ENCODE results near the gene MAGEF1.

The MAGEF1 gene

GRCh38 chr3:184756151-184757021 lies 44.5 kb upstream of the MAGEF1 start:
- no peak for TF ChIP-seq CTCF (IDR thresholded peaks at IDR 0.05; ENCODE audit: low read depth, low read length)
- DNase-seq (ENCODE audit: extremely low read depth, low read depth), result no peak

DNA sequence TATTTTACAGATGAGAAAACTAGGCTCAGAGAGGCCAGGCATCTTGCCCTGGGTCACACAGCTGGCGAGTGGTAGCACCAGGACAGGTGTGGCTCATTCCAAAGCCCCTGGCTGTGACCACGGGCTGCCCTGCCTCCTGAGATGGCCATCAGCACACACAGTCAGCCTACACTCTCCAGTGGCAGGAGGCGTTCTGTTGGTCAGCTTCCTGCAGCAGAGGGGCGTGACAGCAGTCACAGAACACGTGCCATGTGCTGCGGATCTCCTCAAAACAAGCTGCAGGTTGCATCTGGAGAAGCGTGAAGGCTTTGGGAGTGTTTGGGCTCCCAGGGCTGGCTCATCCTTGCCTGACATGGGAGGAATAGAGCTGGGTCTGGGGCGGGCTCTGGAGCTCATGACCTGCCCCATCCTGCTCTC lies 43.5 kb upstream of the MAGEF1 start:
- TF ChIP-seq CTCF (IDR thresholded peaks at IDR 0.05; ENCODE audit: low read depth, low read length), result no peak
- no peak for DNase-seq (ENCODE audit: extremely low read depth, low read depth)

DNA sequence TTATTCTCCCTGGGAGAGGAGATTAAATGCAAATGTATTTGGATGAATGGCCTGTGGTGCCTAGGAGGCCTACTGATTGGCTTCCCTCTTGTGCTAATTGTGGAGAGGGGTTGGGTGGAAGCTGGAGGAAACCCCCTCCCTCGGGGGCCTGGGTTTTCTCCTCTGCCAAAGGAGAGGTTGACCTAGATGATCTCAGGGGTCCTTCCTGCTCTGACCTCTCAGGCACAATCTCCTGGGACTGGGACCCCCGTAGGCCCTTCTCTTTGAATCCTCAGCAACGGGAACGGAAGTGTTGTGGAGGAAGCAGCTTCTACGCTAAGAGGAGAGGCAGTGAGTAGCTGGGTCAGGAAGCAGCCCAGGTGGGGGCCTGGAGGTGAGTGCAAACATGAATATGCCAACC lies 40.5 kb upstream of the MAGEF1 start:
- no peak for TF ChIP-seq CTCF (IDR thresholded peaks at IDR 0.05; ENCODE audit: low read depth, low read length)
- no peak for DNase-seq (ENCODE audit: extremely low read depth, low read depth)

DNA sequence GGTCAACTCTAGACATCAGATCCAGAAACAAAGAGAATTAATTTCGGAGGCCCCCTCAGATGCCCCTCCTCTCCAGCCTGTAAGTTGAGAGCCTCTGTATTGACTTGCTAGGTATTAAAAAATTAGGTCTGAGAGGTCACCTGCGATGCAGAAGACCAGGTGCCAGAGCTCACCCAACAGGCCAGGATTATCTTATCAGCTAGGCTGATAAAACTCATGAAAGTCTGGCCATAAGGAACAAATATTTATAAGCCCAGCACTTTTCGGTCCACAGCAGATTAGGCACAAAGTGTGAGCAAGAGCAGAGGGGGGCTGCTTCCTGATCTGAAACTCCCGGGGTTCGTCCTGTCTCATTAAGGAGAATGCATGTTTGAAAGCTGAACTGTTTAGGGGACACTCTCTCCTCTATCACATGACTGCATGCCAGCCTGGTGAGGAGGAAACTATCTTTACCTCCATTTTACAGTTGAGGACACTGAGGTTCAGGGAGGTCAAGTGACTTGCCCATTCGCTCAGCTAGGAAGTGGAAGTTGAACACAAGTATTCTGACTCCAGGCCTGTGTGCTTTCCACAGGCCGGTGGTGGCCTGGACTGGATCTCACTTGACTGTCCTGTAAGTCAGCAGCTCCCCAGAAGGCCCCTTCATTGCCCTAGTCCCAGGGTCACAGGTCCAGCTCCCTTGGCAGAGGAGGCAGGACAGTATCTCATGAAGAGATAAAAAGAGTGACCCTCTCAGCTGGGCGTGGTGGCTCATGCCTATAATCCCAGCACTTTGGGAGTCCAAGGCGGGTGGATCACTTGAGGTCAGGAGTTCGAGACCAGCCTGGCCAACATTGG lies 39.6 kb upstream of the MAGEF1 start:
- no peak for TF ChIP-seq CTCF (IDR thresholded peaks at IDR 0.05; ENCODE audit: low read depth, low read length)
- no peak for DNase-seq (ENCODE audit: extremely low read depth, low read depth)

DNA sequence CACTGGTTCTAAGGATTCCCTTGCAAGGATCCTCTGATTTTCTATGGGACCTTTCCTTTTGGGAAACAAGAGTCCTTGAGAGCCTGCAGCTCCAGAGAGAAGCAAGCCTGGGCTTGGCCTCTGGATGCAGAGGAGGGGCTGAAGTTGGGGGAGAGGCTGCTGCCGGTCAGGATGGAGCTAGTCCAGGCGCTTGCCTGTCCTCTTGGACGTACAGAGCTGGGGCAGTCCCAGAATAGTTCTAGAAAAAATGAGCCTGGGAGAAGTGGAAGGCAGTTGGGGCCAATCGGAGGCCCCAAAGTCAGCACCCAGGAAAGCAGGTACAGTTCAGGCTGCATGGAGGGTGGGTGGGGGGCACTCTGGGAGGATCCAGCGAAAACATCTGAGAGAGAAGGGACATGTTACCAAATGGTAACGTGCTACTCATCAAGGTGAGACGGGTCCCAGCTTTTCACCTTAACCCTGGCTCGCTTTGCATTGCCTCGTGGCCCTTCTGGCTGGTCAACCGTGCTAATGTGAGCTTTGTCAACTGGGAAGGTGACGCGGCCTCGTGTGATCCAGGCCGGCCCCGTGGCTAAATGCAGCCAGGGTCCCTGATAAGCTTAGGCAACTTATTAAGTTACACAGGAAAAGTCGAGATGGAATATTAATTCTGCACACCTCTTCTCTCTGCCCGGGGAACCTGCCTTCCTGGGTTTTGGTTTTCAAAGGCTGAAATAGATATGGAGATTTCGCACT lies 38.7 kb upstream of the MAGEF1 start:
- no peak for TF ChIP-seq CTCF (IDR thresholded peaks at IDR 0.05; ENCODE audit: low read depth, low read length)
- DNase-seq (ENCODE audit: extremely low read depth, low read depth), result no peak

- no peak for TF ChIP-seq CTCF (IDR thresholded peaks at IDR 0.05; ENCODE audit: low read depth, low read length)
- no peak for DNase-seq (ENCODE audit: extremely low read depth, low read depth)
Observed at GRCh38 chr3:184749168-184749744, 37.4 kb upstream of the MAGEF1 start.

Measured in AG09319 (cell line).